GM13977 (cell line): Measurements from ENCODE around the gene AP1S1.

Source experiments
- DNase-seq: peaks from one replicate; pipeline ENCODE4 v3.0.0; 2012; ENCODE audit warnings: low spot score
- in situ Hi-C: fragments of 300-500 bp; cut with MboI; formaldehyde crosslinking; loops from one replicate; pipeline ENCODE4 v1.12.0; 2022; ENCODE audit warnings: low sequenced_read_pairs, low pct_unique_long_range_greater_than_20kb, mixed read lengths, inconsistent platforms; ENCODE audit not compliant: unreplicated experiment
- TF ChIP-seq, protein P1 (sequence below): IDR thresholded peaks from 2 replicates; pipeline ENCODE4 v1.5.1; 2012; ENCODE audit warnings: mild to moderate bottlenecking, control low read depth; ENCODE audit not compliant: insufficient read depth; ENCODE audit errors: extremely low read depth, missing control alignments

The AP1S1 gene

GRCh38 chr7:101140339-101140699, 14.0 kb upstream of the AP1S1 start:
- in situ Hi-C loops = no loop called here
- TF ChIP-seq, protein P1, sequence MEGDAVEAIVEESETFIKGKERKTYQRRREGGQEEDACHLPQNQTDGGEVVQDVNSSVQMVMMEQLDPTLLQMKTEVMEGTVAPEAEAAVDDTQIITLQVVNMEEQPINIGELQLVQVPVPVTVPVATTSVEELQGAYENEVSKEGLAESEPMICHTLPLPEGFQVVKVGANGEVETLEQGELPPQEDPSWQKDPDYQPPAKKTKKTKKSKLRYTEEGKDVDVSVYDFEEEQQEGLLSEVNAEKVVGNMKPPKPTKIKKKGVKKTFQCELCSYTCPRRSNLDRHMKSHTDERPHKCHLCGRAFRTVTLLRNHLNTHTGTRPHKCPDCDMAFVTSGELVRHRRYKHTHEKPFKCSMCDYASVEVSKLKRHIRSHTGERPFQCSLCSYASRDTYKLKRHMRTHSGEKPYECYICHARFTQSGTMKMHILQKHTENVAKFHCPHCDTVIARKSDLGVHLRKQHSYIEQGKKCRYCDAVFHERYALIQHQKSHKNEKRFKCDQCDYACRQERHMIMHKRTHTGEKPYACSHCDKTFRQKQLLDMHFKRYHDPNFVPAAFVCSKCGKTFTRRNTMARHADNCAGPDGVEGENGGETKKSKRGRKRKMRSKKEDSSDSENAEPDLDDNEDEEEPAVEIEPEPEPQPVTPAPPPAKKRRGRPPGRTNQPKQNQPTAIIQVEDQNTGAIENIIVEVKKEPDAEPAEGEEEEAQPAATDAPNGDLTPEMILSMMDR = no peak
- no peak for DNase-seq

- TF ChIP-seq, protein P1 = no peak
- no peak for DNase-seq
- in situ Hi-C loops = no loop called here
Measured at GRCh38 chr7:101140746-101141382, 13.4 kb upstream of the AP1S1 start.

DNA sequence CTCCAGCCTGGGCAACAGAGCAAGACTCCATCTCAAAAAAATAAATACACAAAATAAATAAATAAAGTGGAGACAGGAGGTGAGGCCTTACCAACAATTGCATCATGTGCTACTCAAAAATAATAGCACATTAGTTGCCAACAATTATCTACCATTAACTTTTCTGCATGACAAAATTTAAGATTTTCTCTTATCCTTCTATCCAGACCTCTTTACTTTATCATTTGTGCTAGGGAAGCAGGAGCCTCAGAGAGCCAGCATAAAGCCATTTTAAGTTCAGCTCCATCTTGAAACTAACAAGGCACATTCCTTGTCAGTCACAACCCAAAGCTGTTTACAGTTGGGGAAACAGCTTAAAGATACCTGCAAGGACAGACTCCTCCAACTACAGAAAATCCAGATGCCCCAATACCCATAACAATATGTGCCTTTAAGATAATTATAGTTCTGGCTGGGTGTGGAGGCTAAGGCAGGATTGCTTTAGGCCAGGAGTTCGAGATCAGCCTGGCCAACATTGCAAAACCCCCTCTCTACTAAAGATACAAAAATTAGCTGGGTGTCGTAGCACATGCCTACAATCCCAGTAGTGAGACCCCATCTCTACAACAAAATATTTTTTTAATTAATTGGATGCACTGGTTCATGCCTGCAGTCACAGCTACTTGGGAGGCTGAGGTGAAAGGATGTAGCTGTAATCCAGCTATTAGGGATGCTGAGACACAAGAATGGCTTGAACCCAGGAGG, 2.2 kb upstream of the AP1S1 start:
- in situ Hi-C loops = no loop called here
- no peak for DNase-seq
- TF ChIP-seq, protein P1 = no peak

GRCh38 chr7:101154693-101155102, 422 bp downstream of the AP1S1 start:
- DNase-seq = no peak
- in situ Hi-C loops = no loop called here
- TF ChIP-seq, protein P1 = no peak

- DNase-seq = peak; percentile 61
- in situ Hi-C loops = no loop called here
- TF ChIP-seq, protein P1 = no peak
Measured at GRCh38 chr7:101155303-101155702, 1.0 kb downstream of the AP1S1 start.

GRCh38 chr7:101156277-101156676, 2.0 kb downstream of the AP1S1 start:
- in situ Hi-C loops = no loop called here
- no peak for DNase-seq
- TF ChIP-seq, protein P1 = no peak
